GM12892 (cell line): ENCODE results near the gene GYS1.

Experiments
- POLR2A ChIP-seq: IDR thresholded peaks from 2 replicates; pipeline ENCODE4 v1.6.1; 2011; ENCODE audit warnings: low read depth, low read length, control low read depth
- POLR2AphosphoS5 ChIP-seq: IDR thresholded peaks from 2 replicates; pipeline ENCODE4 v1.6.1; 2011; ENCODE audit warnings: low read depth, low read length, control low read depth
- TAF1 ChIP-seq: IDR thresholded peaks from 2 replicates; pipeline ENCODE4 v1.6.1; 2011; ENCODE audit warnings: low read depth, mild to moderate bottlenecking, control low read depth, low read length, borderline replicate concordance

- no peak for TF ChIP-seq POLR2AphosphoS5
- TF ChIP-seq POLR2A: no peak
- no peak for TF ChIP-seq TAF1
Measured at GRCh38 chr19:48969276-48970138, 23.6 kb downstream of the GYS1 start.
